GM23338 (cell line): ENCODE results near the gene FAM47A. TPM values are rescaled to one million over a fixed set of nuclear protein-coding genes. Genes with fewer than 3 reads are reported as not detected.

Source experiments
- ATAC-seq: fragments of 200-7000 bp; cut with Tn5 transposase; 3 replicates; pipeline ENCODE4 v1.9.1; 2020
- DNase-seq: peaks from one replicate; pipeline ENCODE4 v3.0.0-alpha.2; 2015; ENCODE audit warnings: low spot score
- H2AFZ ChIP-seq: fragments of 200-600 bp; sonication (generic); 2 replicates; pipeline ENCODE4 v1.8.0; 2016; ENCODE audit warnings: antibody characterized with exemption, mild to moderate bottlenecking, moderate library complexity
- H3F3A ChIP-seq: fragments of 200-600 bp; sonication (generic); replicated peaks from 2 replicates; pipeline ENCODE4 v1.8.0; 2017; ENCODE audit warnings: antibody characterized with exemption, mixed run types, low read depth
- H3K27ac ChIP-seq: fragments of 200-600 bp; sonication (generic); 2 replicates; pipeline ENCODE4 v1.6.1; 2016; ENCODE audit warnings: low read depth
- H3K27me3 ChIP-seq: fragments of 200-600 bp; sonication (generic); 2 replicates; pipeline ENCODE4 v1.8.0; 2016; ENCODE audit warnings: mild to moderate bottlenecking, mixed run types, moderate library complexity; ENCODE audit not compliant: insufficient read depth
- H3K36me3 ChIP-seq: fragments of 200-600 bp; sonication (generic); 2 replicates; pipeline ENCODE4 v1.8.0; 2016; ENCODE audit warnings: mild to moderate bottlenecking; ENCODE audit not compliant: insufficient read depth
- H3K4me1 ChIP-seq: fragments of 200-600 bp; sonication (generic); 2 replicates; pipeline ENCODE4 v1.8.0; 2016; ENCODE audit warnings: mild to moderate bottlenecking, moderate library complexity; ENCODE audit not compliant: insufficient read depth
- H3K4me2 ChIP-seq: fragments of 200-600 bp; sonication (generic); 2 replicates; pipeline ENCODE4 v1.7.1; 2017; ENCODE audit warnings: mixed run types
- H3K4me3 ChIP-seq: fragments of 200-600 bp; sonication (generic); 2 replicates; pipeline ENCODE4 v1.6.1; 2016; ENCODE audit warnings: mixed run types
- H3K79me2 ChIP-seq: fragments of 200-600 bp; sonication (generic); replicated peaks from 2 replicates; pipeline ENCODE4 v1.8.0; 2017; ENCODE audit warnings: mild to moderate bottlenecking; ENCODE audit not compliant: insufficient read depth
- H3K9me2 ChIP-seq: fragments of 200-600 bp; sonication (generic); 2 replicates; pipeline ENCODE4 v1.8.0; 2017; ENCODE audit not compliant: insufficient read depth
- H4K20me1 ChIP-seq: fragments of 200-600 bp; sonication (generic); replicated peaks from 2 replicates; pipeline ENCODE4 v1.8.0; 2017; ENCODE audit warnings: mild to moderate bottlenecking; ENCODE audit not compliant: insufficient read depth
- H3K27ac Mint-ChIP-seq: 2 replicates; pipeline ENCODE4 v1.8.0; 2020; ENCODE audit warnings: inconsistent platforms, mild to moderate bottlenecking, moderate library complexity, mixed read lengths
- H3K27me3 Mint-ChIP-seq: 3 replicates; pipeline ENCODE4 v1.8.0; 2022; ENCODE audit warnings: low read depth, mild to moderate bottlenecking, moderate library complexity, mixed read lengths, inconsistent platforms; ENCODE audit not compliant: insufficient read depth, poor library complexity
- H3K36me3 Mint-ChIP-seq: 3 replicates; pipeline ENCODE4 v1.8.0; 2021; ENCODE audit warnings: low read depth, mild to moderate bottlenecking, inconsistent platforms, moderate library complexity, mixed read lengths
- H3K4me1 Mint-ChIP-seq: 3 replicates; pipeline ENCODE4 v1.8.0; 2020; ENCODE audit warnings: mild to moderate bottlenecking, inconsistent platforms, mixed read lengths
- H3K4me3 Mint-ChIP-seq: 3 replicates; pipeline ENCODE4 v1.8.0; 2021; ENCODE audit warnings: moderate library complexity, mild to moderate bottlenecking, inconsistent platforms, mixed read lengths
- H3K9me3 Mint-ChIP-seq: 3 replicates; pipeline ENCODE4 v1.8.0; 2020; ENCODE audit warnings: moderate library complexity, mild to moderate bottlenecking, inconsistent platforms, mixed read lengths
- CREB1 ChIP-seq: fragments of 250-450 bp; sonication (Bioruptor Pico); IDR thresholded peaks from 2 replicates; pipeline ENCODE4 v1.5.0; 2020; ENCODE audit warnings: low read depth, mild to moderate bottlenecking, moderate library complexity
- CTCF ChIP-seq, 2 experiments: fragments of 200-600 bp in 1 of 2; sonication (generic) in 1 of 2; conservative IDR thresholded peaks; 2 replicates each; pipeline versions ENCODE4 v1.5.1 to v1.6.1; 2016 to 2017; ENCODE audit warnings: antibody characterized with exemption in 2 of 2, low read depth in 2 of 2, mild to moderate bottlenecking in 2 of 2, moderate library complexity in 1 of 2
- EZH2 ChIP-seq: fragments of 200-600 bp; sonication (generic); IDR thresholded peaks from one replicate; pipeline ENCODE4 v1.8.0; 2017; ENCODE audit warnings: antibody characterized with exemption, mild to moderate bottlenecking, low read depth; ENCODE audit not compliant: unreplicated experiment
- JUNB ChIP-seq: IDR thresholded peaks from one replicate; pipeline ENCODE4 v1.6.1; 2016; ENCODE audit warnings: antibody characterized with exemption; ENCODE audit not compliant: unreplicated experiment
- NANOG ChIP-seq: IDR thresholded peaks from 2 replicates; pipeline ENCODE4 v1.6.1; 2016; ENCODE audit warnings: antibody characterized with exemption, borderline replicate concordance
- POLR2AphosphoS5 ChIP-seq: IDR thresholded peaks from 2 replicates; pipeline ENCODE4 v1.6.1; 2016; ENCODE audit warnings: antibody characterized with exemption, low read depth
- ZNF114 ChIP-seq: fragments of 250-450 bp; sonication (Bioruptor Pico); IDR thresholded peaks from 2 replicates; pipeline ENCODE4 v1.5.0; 2020; ENCODE audit warnings: mild to moderate bottlenecking, moderate library complexity
- ZNF462 ChIP-seq: fragments of 250-450 bp; sonication (Bioruptor Pico); IDR thresholded peaks from 2 replicates; pipeline ENCODE4 v1.5.0; 2020; ENCODE audit warnings: mild to moderate bottlenecking, moderate library complexity
- polyA plus RNA-seq: library from polyadenylated mRNA; unstranded; fragments of >200 nt; fragmentation: Nextera tagmentation; extraction: Ambion mirVana; gene quantifications from 2 replicates; pipeline ENCODE4 v1.2.1, GENCODE V29; 2016
- total RNA-seq: library from RNA; depleted of rRNA; stranded (reverse); fragments of >200 nt; shearing (Covaris generic); gene quantifications from 2 replicates; pipeline ENCODE4 v1.2.3, GENCODE V29; 2014
- TF ChIP-seq, protein P1 (sequence below): IDR thresholded peaks from one replicate; pipeline ENCODE4 v1.6.1; 2018; ENCODE audit warnings: antibody characterized with exemption; ENCODE audit not compliant: unreplicated experiment

FAM47A gene
- total and polyA plus RNA-seq, 2 experiments from 2014 or later, result not detected

- no peak overlapping the region for H3K4me3 ChIP-seq
- H3K27ac Mint-ChIP-seq, result no peak overlapping the region
- no peaks in the 10 kb centered on the region for H3K4me1 Mint-ChIP-seq
- H3K4me2 ChIP-seq, result no peak overlapping the region
- peaks cover 2% of the 10 kb centered on the region; the same call in 1 of the 3 replicates for H3K9me3 Mint-ChIP-seq
- H3K27me3 Mint-ChIP-seq, result peaks cover 2% of the 10 kb centered on the region
- no peaks in the 10 kb centered on the region for H4K20me1 ChIP-seq
- H3K9me2 ChIP-seq, result no peaks in the 10 kb centered on the region
- no peak overlapping the region for H2AFZ ChIP-seq
- no peaks in the 10 kb centered on the region for H3F3A ChIP-seq
- no peak for ATAC-seq
- no peaks in the 10 kb centered on the region for H3K36me3 ChIP-seq
- no peak overlapping the region for H3K4me3 Mint-ChIP-seq
- H3K36me3 Mint-ChIP-seq, result peaks cover 3% of the 10 kb centered on the region; the same call in 1 of the 3 replicates
- TF ChIP-seq ZNF114 (CRISPR knock-in tag) (no peak), NANOG (no peak)
- H3K4me1 ChIP-seq, result no peaks in the 10 kb centered on the region
- no peaks in the 10 kb centered on the region for H3K27me3 ChIP-seq
- DNase-seq, result no peak
- H3K79me2 ChIP-seq, result no peaks in the 10 kb centered on the region
- H3K27ac ChIP-seq, result no peak overlapping the region
These were observed 952 bp downstream of the FAM47A start for GRCh38 chrX:34130980-34131744.

GRCh38 chrX:34130501-34130900, 1.6 kb downstream of the FAM47A start:
- H3K36me3 ChIP-seq, result no peaks in the 10 kb centered on the region
- H3K79me2 ChIP-seq, result no peaks in the 10 kb centered on the region
- no peaks in the 10 kb centered on the region for H3K27me3 ChIP-seq
- Mint-ChIP-seq H3K4me3 (no peak overlapping the region), H3K27me3 (peaks cover 2% of the 10 kb centered on the region), H3K36me3 (peaks cover 3% of the 10 kb centered on the region; the same call in 1 of the 3 replicates), H3K4me1 (no peaks in the 10 kb centered on the region), H3K9me3 (peaks cover 2% of the 10 kb centered on the region; the same call in 1 of the 3 replicates), H3K27ac (no peak overlapping the region)
- no peak overlapping the region for H3K4me3 ChIP-seq
- no peak overlapping the region for H3K4me2 ChIP-seq
- no peaks in the 10 kb centered on the region for H3K9me2 ChIP-seq
- DNase-seq (no peak), ATAC-seq (no peak)
- no peaks in the 10 kb centered on the region for H3F3A ChIP-seq
- no peak overlapping the region for H2AFZ ChIP-seq
- no peaks in the 10 kb centered on the region for H4K20me1 ChIP-seq
- no peak overlapping the region for H3K27ac ChIP-seq
- no peaks in the 10 kb centered on the region for H3K4me1 ChIP-seq
- TF ChIP-seq CREB1 (CRISPR knock-in tag) (no peak), ZNF462 (CRISPR knock-in tag) (no peak), ZNF114 (CRISPR knock-in tag) (no peak), JUNB (no peak), CTCF (conservative IDR thresholded peaks at IDR 0.05; ENCODE audit: low read depth in 2 of 2) (no peak), NANOG (no peak), POLR2AphosphoS5 (no peak), EZH2 (no peak)
- TF ChIP-seq, protein P1, sequence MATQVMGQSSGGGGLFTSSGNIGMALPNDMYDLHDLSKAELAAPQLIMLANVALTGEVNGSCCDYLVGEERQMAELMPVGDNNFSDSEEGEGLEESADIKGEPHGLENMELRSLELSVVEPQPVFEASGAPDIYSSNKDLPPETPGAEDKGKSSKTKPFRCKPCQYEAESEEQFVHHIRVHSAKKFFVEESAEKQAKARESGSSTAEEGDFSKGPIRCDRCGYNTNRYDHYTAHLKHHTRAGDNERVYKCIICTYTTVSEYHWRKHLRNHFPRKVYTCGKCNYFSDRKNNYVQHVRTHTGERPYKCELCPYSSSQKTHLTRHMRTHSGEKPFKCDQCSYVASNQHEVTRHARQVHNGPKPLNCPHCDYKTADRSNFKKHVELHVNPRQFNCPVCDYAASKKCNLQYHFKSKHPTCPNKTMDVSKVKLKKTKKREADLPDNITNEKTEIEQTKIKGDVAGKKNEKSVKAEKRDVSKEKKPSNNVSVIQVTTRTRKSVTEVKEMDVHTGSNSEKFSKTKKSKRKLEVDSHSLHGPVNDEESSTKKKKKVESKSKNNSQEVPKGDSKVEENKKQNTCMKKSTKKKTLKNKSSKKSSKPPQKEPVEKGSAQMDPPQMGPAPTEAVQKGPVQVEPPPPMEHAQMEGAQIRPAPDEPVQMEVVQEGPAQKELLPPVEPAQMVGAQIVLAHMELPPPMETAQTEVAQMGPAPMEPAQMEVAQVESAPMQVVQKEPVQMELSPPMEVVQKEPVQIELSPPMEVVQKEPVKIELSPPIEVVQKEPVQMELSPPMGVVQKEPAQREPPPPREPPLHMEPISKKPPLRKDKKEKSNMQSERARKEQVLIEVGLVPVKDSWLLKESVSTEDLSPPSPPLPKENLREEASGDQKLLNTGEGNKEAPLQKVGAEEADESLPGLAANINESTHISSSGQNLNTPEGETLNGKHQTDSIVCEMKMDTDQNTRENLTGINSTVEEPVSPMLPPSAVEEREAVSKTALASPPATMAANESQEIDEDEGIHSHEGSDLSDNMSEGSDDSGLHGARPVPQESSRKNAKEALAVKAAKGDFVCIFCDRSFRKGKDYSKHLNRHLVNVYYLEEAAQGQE, result no peak
